Small intestine (tissue), 16 donors: ENCODE measurements around the gene PIWIL4. TPM values are rescaled to one million over a fixed set of nuclear protein-coding genes. Genes with fewer than 3 reads are reported as not detected.
A peak's percentile ranks its signal among the peaks of the same experiment; 100 is the strongest.

Source experiments
- DNase-seq, 2 donors: peaks; one replicate each; pipeline versions ENCODE4 v3.0.0 to v3.0.0-alpha.2; 2013
- FAIRE-seq: peaks from 2 replicates; lab custom pipeline; 2012; peaks lifted over from hg19 to GRCh38; lab: Jason Lieb, UNC
- H3K27ac ChIP-seq, 3 donors: one replicate each; pipeline ENCODE4 v1.5.1; 2013; ENCODE audit warnings: low read length in 2 of 3, mild to moderate bottlenecking in 2 of 3, control low read depth in 1 of 3, inconsistent platforms in 1 of 3, low read depth in 1 of 3, moderate library complexity in 1 of 3
- H3K27me3 ChIP-seq, 3 donors: one replicate each; pipeline ENCODE4 v1.6.1; 2013; ENCODE audit warnings: low read length in 3 of 3, inconsistent platforms in 1 of 3; ENCODE audit not compliant: control insufficient read depth in 3 of 3, insufficient read depth in 3 of 3
- H3K36me3 ChIP-seq, 3 donors: one replicate each; pipeline ENCODE4 v1.6.1; 2013; ENCODE audit warnings: low read length in 3 of 3, inconsistent platforms in 1 of 3, low read depth in 1 of 3, mild to moderate bottlenecking in 1 of 3, moderate library complexity in 1 of 3; ENCODE audit not compliant: control insufficient read depth in 3 of 3, insufficient read depth in 2 of 3
- H3K4me1 ChIP-seq, 3 donors: one replicate each; pipeline ENCODE4 v1.6.1; 2013; ENCODE audit warnings: low read length in 2 of 3, inconsistent platforms in 1 of 3, low read depth in 1 of 3, mild to moderate bottlenecking in 1 of 3, moderate library complexity in 1 of 3; ENCODE audit not compliant: control insufficient read depth in 3 of 3, insufficient read depth in 2 of 3
- H3K4me3 ChIP-seq, 3 donors: one replicate each; pipeline ENCODE4 v1.5.1; 2013; ENCODE audit warnings: low read length in 3 of 3, control low read depth in 1 of 3, inconsistent platforms in 1 of 3, low read depth in 1 of 3, mild to moderate bottlenecking in 1 of 3, moderate library complexity in 1 of 3
- H3K9me3 ChIP-seq, 2 donors: one replicate each; pipeline ENCODE4 v1.6.1; 2013; ENCODE audit warnings: low read depth in 1 of 2, low read length in 1 of 2; ENCODE audit not compliant: control insufficient read depth in 2 of 2, insufficient read depth in 1 of 2
- WGBS, 3 donors: extraction: QIAGEN DNeasy Blood & Tissue Kit; methylation state at CpG; one replicate each; pipeline ENCODE4 v1.1.7; 2013; 5-methylcytosine and 5-hydroxymethylcytosine counted together
- long read RNA-seq, 10 donors: transcript quantifications; one replicate each; lab custom pipeline, GENCODE V29; 2026
- polyA plus RNA-seq, 4 donors: library from polyadenylated mRNA; stranded (reverse) in 3 of 4; unstranded in 1 of 4; fragments of 200-250 nt in 3 of 4; fragments of 120-200 nt in 1 of 4; gene quantifications; one replicate each; pipeline versions ENCODE4 v1.2.1 to v1.2.3, GENCODE V29; 2013
- donor health status: healthy with polysubstance abuse.
- donor health status: control.
- donor health status: control.
- donor health status: Bipolar disorder and iron deficiency.
- donor health status: healthy.

The PIWIL4 gene
- polyA plus RNA-seq, result 10 to 100 TPM in 3 of 4 donors, 1 to 10 TPM in 1; 8.0 to 23.5 (median 16.2) TPM
- long read RNA-seq, donor 1, partial matches to known transcripts, result 0 of 1 reads
- long read RNA-seq, donor 1, other reads (novel, unspliced or antisense), result 0 of 1 reads
- long read RNA-seq, donor 2, result 0 reads
- long read RNA-seq, donor 3, partial matches to known transcripts, result 0 of 1 reads
- long read RNA-seq, donor 3, other reads (novel, unspliced or antisense), result 0 of 1 reads
- long read RNA-seq, donor 4, result 0 reads
- long read RNA-seq, donor 5, partial matches to known transcripts, result 0 of 1 reads
- long read RNA-seq, donor 5, other reads (novel, unspliced or antisense), result 0 of 1 reads
- long read RNA-seq, donor 6, partial matches to known transcripts, result 0 of 1 reads
- long read RNA-seq, donor 6, other reads (novel, unspliced or antisense), result 0 of 1 reads
- long read RNA-seq, donor 7, result 0 reads
- long read RNA-seq, donor 8, result 0 reads
- long read RNA-seq, donor 9, result 0 reads
- long read RNA-seq, donor 10, result 0 reads

DNA sequence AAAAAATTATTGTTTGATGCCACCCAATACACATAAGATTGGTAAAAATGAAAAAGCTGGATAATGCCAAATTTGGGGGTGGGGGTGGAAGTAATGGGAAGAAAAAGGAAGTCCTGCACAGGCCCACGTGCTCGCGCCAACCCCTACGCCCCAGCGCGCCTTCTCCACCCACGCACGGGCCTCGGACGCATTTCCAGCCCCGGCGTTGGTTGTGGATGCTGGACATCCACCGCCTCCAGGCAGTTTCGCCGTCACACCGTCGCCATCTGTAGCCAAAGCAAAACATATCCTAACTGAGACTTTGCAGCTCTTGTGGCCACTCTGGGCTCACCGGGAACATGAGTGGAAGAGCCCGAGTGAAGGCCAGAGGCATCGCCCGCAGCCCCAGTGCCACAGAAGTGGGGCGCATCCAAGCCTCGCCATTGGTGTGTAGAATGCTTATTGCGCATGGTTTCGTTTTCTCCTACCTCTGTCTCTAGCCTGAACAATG, at the start of gene PIWIL4:
TSS of gene PIWIL4 (plus strand) at position 188 of the 490 bp plus-strand sequence. CDS start at position 339, 151 bp downstream.
- Histone ChIP-seq H3K27me3 (no peaks in the 10 kb centered on the region), H3K27ac (no peak within 1 kb of the TSS), H3K4me3 (no peak within 1 kb of the TSS), H3K9me3 (no peaks in the 10 kb centered on the region), H3K4me1 (peaks cover 0 to 4% (median 4%) of the 10 kb centered on the region in 3 donors), H3K36me3 (peaks cover 0 to 13% (median 0%) of the 10 kb centered on the region in 3 donors)
- DNase-seq (no peak), FAIRE-seq (no peak)
- WGBS, 3 donors, result 94 to 98% (median 97%) methylated on average over 25 of the region's 25 CpGs

DNA sequence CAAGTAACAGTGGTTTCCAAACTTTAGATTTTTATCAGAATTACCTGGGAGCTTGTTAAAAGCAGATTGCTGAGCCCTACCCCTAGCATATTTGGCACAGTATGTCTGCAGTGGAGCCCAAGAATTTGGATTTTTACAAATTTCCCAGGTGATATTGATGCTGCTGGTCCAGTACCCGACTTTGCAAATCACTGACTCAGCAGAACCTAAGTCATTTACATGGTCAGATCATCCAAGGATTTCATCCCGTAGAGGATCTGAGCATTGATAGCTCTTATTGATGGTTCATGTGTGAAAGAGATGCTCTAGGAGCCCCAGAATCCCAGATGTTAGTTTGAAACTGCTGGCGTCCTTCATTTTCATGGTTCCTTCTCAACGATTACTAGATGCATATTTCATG, 48.9 kb upstream of the PIWIL4 start:
- no peaks in the 10 kb centered on the region for H3K36me3 ChIP-seq

DNA sequence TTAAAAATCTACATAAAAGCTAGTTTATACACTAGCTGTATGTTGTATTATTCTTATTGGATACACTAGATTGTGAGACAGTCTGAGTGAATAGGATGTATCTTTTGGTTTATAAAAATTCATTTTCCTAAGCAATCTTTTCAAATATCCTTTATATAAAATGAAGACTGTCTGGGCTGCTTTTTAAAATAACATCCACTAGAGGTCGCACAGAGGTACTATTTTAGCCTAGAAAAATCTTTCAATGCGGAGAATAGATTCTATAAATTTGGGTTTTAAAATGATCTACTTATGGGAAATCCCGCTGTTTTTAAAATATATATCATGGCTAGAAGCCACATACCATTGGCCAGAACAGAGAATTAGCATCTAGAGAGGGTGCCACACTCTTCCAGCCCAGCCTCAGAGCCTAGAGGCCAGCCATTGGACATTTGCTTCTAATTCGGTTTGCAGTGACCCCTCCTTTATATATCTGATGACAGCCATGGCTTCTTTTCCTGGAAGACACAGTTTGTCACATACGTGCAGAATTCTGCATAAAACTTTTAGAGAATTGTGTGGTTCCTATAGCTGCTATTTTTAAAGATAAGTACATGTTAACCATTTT, 47.6 kb upstream of the PIWIL4 start:
- peak; percentile 82 for FAIRE-seq
- peak; percentile 48 to 56 for DNase-seq
- Histone ChIP-seq H3K27me3 (peaks cover 0 to 1% (median 0%) of the 10 kb centered on the region in 3 donors), H3K4me1 (no peaks in the 10 kb centered on the region), H3K4me3 (no peak overlapping the region), H3K27ac (no peak overlapping the region), H3K36me3 (no peaks in the 10 kb centered on the region), H3K9me3 (no peaks in the 10 kb centered on the region)
- WGBS, 3 donors, result 2 to 11% (median 7%) methylated on average over 5 of the region's 5 CpGs

More for the DNA sequence above, 48.9 kb upstream of the PIWIL4 start:
- H3K27ac ChIP-seq, result no peak overlapping the region
- no peak for DNase-seq
- no peaks in the 10 kb centered on the region for H3K27me3 ChIP-seq
- H3K9me3 ChIP-seq, result no peaks in the 10 kb centered on the region
- no peak for FAIRE-seq
- H3K4me3 ChIP-seq, result no peak overlapping the region
- H3K4me1 ChIP-seq, result peaks cover 0 to 5% (median 2%) of the 10 kb centered on the region in 3 donors
- WGBS, 3 donors, result 65 to 82% (median 65%) methylated on average over 4 of the region's 4 CpGs

DNA sequence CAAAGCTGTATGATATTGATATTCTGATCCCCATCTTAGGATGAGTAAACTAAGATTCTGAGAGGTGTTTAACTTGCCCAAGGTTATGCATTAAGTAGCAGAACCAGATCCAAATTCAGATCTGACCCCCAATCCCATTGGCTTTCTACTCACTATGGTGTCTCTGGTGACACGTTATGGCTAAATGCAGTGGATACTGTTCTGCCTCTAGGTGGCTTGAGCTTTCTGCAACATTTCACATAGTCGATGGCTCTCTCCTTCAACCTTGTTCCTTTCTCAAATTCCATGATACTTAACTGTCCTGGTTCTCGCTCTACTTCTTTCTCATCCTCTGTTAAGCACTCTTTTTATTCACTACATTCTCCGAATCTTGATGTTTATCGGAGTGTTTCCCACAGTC, 45.5 kb upstream of the PIWIL4 start:
- H3K27ac ChIP-seq, result no peak overlapping the region
- FAIRE-seq, result no peak
- H3K27me3 ChIP-seq, result peaks cover 0 to 1% (median 0%) of the 10 kb centered on the region in 3 donors
- WGBS, 3 donors, result 29 to 66% (median 44%) methylated on average over 5 of the region's 5 CpGs
- no peak overlapping the region for H3K4me3 ChIP-seq
- H3K4me1 ChIP-seq, result peaks cover 0 to 7% (median 0%) of the 10 kb centered on the region in 3 donors
- H3K9me3 ChIP-seq, result no peaks in the 10 kb centered on the region
- H3K36me3 ChIP-seq, result no peaks in the 10 kb centered on the region
- DNase-seq, result peak; percentile 48 to 56

DNA sequence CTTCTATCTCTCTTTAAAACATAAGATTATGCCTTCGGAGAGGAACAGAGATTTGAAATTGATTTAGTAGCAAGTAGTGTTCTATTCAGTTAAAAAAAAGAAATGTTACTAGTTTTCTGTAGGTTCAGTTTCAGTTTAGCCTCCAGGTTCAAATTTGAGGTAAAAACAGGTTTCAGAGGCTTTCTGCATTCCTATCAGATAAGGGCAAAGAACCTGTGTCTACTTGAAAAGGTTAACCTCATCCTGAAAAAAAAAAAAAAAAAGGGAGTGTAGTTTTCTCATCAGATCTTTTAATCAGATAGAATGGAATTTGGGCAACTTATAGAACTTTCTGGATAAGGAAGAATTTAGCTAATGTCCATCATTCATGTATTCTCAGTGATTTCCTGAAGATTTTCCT, 42.8 kb upstream of the PIWIL4 start:
- Histone ChIP-seq H3K4me3 (no peak overlapping the region), H3K27ac (no peak overlapping the region), H3K36me3 (no peaks in the 10 kb centered on the region), H3K4me1 (peaks cover 0 to 7% (median 0%) of the 10 kb centered on the region in 3 donors), H3K27me3 (peaks cover 0 to 1% (median 0%) of the 10 kb centered on the region in 3 donors), H3K9me3 (no peaks in the 10 kb centered on the region)
- FAIRE-seq, result no peak
- WGBS, 3 donors, result 85 to 94% (median 87%) methylated on average over 1 of the region's 1 CpG
- no peak for DNase-seq

DNA sequence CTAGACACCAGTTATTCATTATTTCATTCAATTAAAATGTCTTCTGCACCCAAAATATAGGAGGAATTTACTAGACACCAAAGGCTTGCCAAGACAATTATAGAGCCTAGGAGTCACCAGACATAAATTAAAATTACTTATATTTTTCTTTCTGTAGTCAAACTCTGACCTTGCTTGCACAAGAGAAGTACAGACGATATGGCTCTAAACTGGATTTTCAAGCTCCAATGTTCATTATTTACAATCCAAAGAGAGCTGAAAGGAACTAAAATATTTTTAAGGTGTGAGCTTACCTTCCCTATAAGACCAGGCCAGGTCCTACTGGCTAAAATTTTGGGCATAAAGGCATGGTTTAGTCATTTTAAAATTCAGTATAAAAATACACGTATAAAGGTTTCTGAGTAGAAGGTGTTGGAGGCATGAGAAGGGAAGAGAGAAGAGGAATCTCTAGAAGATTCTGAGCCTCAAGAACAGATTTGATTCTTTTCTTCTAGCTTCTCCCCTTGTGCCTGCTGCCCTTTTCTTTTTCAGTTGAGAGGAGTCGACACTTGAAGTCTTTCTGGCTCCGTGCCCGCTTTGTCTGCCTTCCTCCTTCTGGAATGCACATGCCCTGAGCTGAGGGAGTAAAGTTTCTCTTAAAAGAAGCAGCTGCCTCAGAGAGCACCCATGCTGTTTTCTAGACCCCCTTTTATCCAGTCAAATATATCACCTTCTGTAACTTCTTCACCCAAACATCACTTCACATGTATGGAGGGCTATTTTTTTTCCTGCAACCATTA, 41.4 kb upstream of the PIWIL4 start:
- no peak overlapping the region for H3K4me3 ChIP-seq
- 10 to 37% (median 31%) methylated on average over 5 of the region's 5 CpGs for WGBS, 3 donors
- no peaks in the 10 kb centered on the region for H3K9me3 ChIP-seq
- FAIRE-seq (no peak), DNase-seq (peak; percentile 49 to 87)
- no peaks in the 10 kb centered on the region for H3K36me3 ChIP-seq
- no peak overlapping the region for H3K27ac ChIP-seq
- peaks cover 0 to 7% (median 0%) of the 10 kb centered on the region in 3 donors for H3K4me1 ChIP-seq
- H3K27me3 ChIP-seq, result peaks cover 0 to 1% (median 0%) of the 10 kb centered on the region in 3 donors

DNA sequence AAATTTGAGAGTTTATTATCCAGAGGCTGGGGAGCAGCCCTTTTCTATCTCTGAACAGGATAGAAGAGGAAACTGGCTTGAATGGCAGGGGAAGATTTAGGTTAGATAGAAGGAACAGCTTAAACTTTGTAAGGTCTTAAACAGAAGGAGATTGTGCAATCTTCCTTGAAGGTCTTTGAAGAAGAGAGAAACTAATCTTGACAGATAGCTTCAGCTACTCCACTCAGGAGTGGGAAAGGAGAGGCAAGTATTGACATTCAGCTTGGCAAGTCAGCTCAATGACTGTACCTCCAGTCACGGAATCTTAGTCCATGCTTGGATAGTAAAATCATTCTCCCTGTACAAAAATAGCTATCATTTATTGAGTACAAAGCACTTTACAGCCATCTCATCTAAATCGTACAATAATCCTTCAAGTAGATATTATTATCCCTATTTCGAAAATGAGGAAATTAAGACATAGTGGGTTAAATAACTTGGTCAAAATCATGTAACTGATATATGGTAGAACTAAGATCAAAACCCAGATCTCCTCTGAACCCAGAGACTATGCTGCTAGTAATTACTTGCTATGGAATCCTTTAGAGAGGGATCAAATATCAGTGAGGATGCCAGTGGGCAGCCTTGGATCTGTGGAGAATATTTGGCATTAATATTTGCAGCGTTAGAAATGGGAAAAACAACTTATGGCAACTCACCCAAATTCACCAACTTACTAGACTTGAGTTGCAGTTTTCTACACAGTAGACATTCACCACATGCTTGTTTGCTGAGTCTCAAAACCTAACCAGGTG, 40.3 kb upstream of the PIWIL4 start:
- H3K9me3 ChIP-seq, result no peaks in the 10 kb centered on the region
- peaks cover 0 to 7% (median 0%) of the 10 kb centered on the region in 3 donors for H3K4me1 ChIP-seq
- no peak overlapping the region for H3K27ac ChIP-seq
- 71 to 76% (median 73%) methylated on average over 4 of the region's 4 CpGs for WGBS, 3 donors
- FAIRE-seq (no peak), DNase-seq (no peak)
- no peak overlapping the region for H3K4me3 ChIP-seq
- no peaks in the 10 kb centered on the region for H3K36me3 ChIP-seq
- H3K27me3 ChIP-seq, result peaks cover 0 to 1% (median 0%) of the 10 kb centered on the region in 3 donors
